Measurements from ENCODE around the gene CST4. TPM values are rescaled to one million over a fixed set of nuclear protein-coding genes. Genes with fewer than 3 reads are reported as not detected.

CST4 gene
- total RNA-seq, 1 donor from 2014 or later = not detected

GRCh38 chr20:23710771-23711170, 21.9 kb upstream of the CST4 start:
- no peak overlapping the region for H3K27ac ChIP-seq
- no peaks in the 10 kb centered on the region for H3F3A ChIP-seq (ENCODE audit: low read depth)
- H2AFZ ChIP-seq (replicated peaks) = no peak overlapping the region
- no peak overlapping the region for H3K4me3 Mint-ChIP-seq
- H3K9ac ChIP-seq = no peak overlapping the region
- H3K9me3 Mint-ChIP-seq = no peaks in the 10 kb centered on the region
- H3K4me1 Mint-ChIP-seq = no peaks in the 10 kb centered on the region
- H3K27ac Mint-ChIP-seq = no peak overlapping the region
- no peak overlapping the region for H3K4me3 ChIP-seq
- H3K9me3 ChIP-seq (ENCODE audit: low read depth) = no peaks in the 10 kb centered on the region
- no peaks in the 10 kb centered on the region for H3K27me3 ChIP-seq
- no peaks in the 10 kb centered on the region for H3K27me3 Mint-ChIP-seq (ENCODE audit: insufficient read depth, low read depth)
- no peaks in the 10 kb centered on the region for H4K20me1 ChIP-seq (ENCODE audit: low read depth)
- H3K36me3 Mint-ChIP-seq = no peaks in the 10 kb centered on the region
- H3K4me2 ChIP-seq = no peak overlapping the region
- TF ChIP-seq EZH2phosphoT487 (IDR thresholded peaks at IDR 0.05) = no peak
- TF ChIP-seq CTCF (IDR thresholded peaks at IDR 0.05) = no peak
- TF ChIP-seq EZH2 (IDR thresholded peaks at IDR 0.05) = no peak
- no peak for DNase-seq (ENCODE audit: low spot score)
- no peaks in the 10 kb centered on the region for H3K4me1 ChIP-seq
- H3K36me3 ChIP-seq = no peaks in the 10 kb centered on the region
- H3K79me2 ChIP-seq (ENCODE audit: low read depth) = no peaks in the 10 kb centered on the region

- H3K4me3 Mint-ChIP-seq = no peak overlapping the region
- TF ChIP-seq EZH2phosphoT487 (IDR thresholded peaks at IDR 0.05) (no peak), EZH2 (IDR thresholded peaks at IDR 0.05) (no peak), CTCF (IDR thresholded peaks at IDR 0.05) (no peak)
- no peak overlapping the region for H3K9ac ChIP-seq
- DNase-seq (ENCODE audit: low spot score) = no peak
- no peaks in the 10 kb centered on the region for H3K4me1 Mint-ChIP-seq
- H3F3A ChIP-seq (ENCODE audit: low read depth) = no peaks in the 10 kb centered on the region
- peaks cover 4% of the 10 kb centered on the region for H3K27me3 Mint-ChIP-seq (ENCODE audit: insufficient read depth, low read depth)
- no peaks in the 10 kb centered on the region for H3K9me3 Mint-ChIP-seq
- H3K9me3 ChIP-seq (ENCODE audit: low read depth) = no peaks in the 10 kb centered on the region
- H3K36me3 ChIP-seq = no peaks in the 10 kb centered on the region
- no peak overlapping the region for H3K27ac ChIP-seq
- no peaks in the 10 kb centered on the region for H3K4me1 ChIP-seq
- H2AFZ ChIP-seq (replicated peaks) = no peak overlapping the region
- H3K27ac Mint-ChIP-seq = no peak overlapping the region
- H3K27me3 ChIP-seq = no peaks in the 10 kb centered on the region
- H3K4me3 ChIP-seq = no peak overlapping the region
- no peak overlapping the region for H3K4me2 ChIP-seq
- H3K36me3 Mint-ChIP-seq = no peaks in the 10 kb centered on the region
- H4K20me1 ChIP-seq (ENCODE audit: low read depth) = no peaks in the 10 kb centered on the region
- H3K79me2 ChIP-seq (ENCODE audit: low read depth) = no peaks in the 10 kb centered on the region
Observed at GRCh38 chr20:23705895-23706294, 17.1 kb upstream of the CST4 start.

- Mint-ChIP-seq H3K4me1 (no peaks in the 10 kb centered on the region), H3K4me3 (no peak overlapping the region), H3K27me3 (ENCODE audit: insufficient read depth, low read depth) (peaks cover 4% of the 10 kb centered on the region), H3K36me3 (no peaks in the 10 kb centered on the region), H3K9me3 (no peaks in the 10 kb centered on the region), H3K27ac (no peak overlapping the region)
- Histone ChIP-seq H3K4me2 (no peak overlapping the region), H4K20me1 (ENCODE audit: low read depth) (no peaks in the 10 kb centered on the region), H3K27me3 (no peaks in the 10 kb centered on the region), H3K27ac (no peak overlapping the region), H3K4me3 (no peak overlapping the region), H3F3A (ENCODE audit: low read depth) (no peaks in the 10 kb centered on the region), H3K9me3 (ENCODE audit: low read depth) (no peaks in the 10 kb centered on the region), H3K36me3 (no peaks in the 10 kb centered on the region), H3K79me2 (ENCODE audit: low read depth) (no peaks in the 10 kb centered on the region), H3K9ac (no peak overlapping the region), H2AFZ (replicated peaks) (no peak overlapping the region), H3K4me1 (no peaks in the 10 kb centered on the region)
- DNase-seq (ENCODE audit: low spot score) = no peak
- no peak for TF ChIP-seq CTCF (IDR thresholded peaks at IDR 0.05)
- no peak for TF ChIP-seq EZH2phosphoT487 (IDR thresholded peaks at IDR 0.05)
- no peak for TF ChIP-seq EZH2 (IDR thresholded peaks at IDR 0.05)
Observed at GRCh38 chr20:23702021-23702420, 13.2 kb upstream of the CST4 start.

All from neural progenitor cell (in vitro differentiated cells).